NB4 (cell line): ENCODE measurements around the gene LAMA3.

ENCODE experiments used
- CTCF ChIP-seq: IDR thresholded peaks from one replicate; pipeline ENCODE4 v1.5.1; 2012; ENCODE audit warnings: low read depth, low read length
- MAX ChIP-seq: IDR thresholded peaks from 2 replicates; pipeline ENCODE4 v1.6.1; 2011; ENCODE audit warnings: low read depth, low read length

GRCh38 chr18:23641143-23641720, 48.0 kb upstream of the LAMA3 start:
- no peak for TF ChIP-seq CTCF
- TF ChIP-seq MAX: no peak
